HEK293 (cell line): ENCODE measurements around the gene CD8B.

Experiments
- CTCF ChIA-PET: fragments of 350-600 bp; formaldehyde crosslinking; extraction: SDS; loops from one replicate; lab custom pipeline; 2021; ENCODE audit warnings: antibody characterized with exemption; lab: Yijun Ruan, JAX
- POLR2A ChIA-PET: fragments of 300-600 bp; formaldehyde crosslinking; extraction: SDS; loops from one replicate; lab custom pipeline; 2020; ENCODE audit warnings: antibody characterized with exemption, inconsistent platforms; lab: Yijun Ruan, JAX
- H3K27ac ChIP-seq: fragments of 200-500 bp; sonication (Bioruptor generic); 2 replicates; pipeline ENCODE4 v1.5.1; 2014; ENCODE audit warnings: low read depth, low read length, control low read depth, inconsistent platforms; ENCODE audit errors: extremely low read depth
- H3K36me3 ChIP-seq, 2 experiments: fragments of 200-500 bp in 1 of 2; sonication (Bioruptor generic) in 1 of 2; 1 replicate in 1 of 2; 2 replicates in 1 of 2; pipeline ENCODE4 v1.5.1; 2014 to 2017; ENCODE audit warnings: inconsistent platforms in 2 of 2, low read length in 2 of 2; ENCODE audit not compliant: control insufficient read depth in 2 of 2, insufficient read depth in 1 of 2
- H3K4me1 ChIP-seq: fragments of 200-500 bp; sonication (Bioruptor generic); 2 replicates; pipeline ENCODE4 v1.5.1; 2014; ENCODE audit warnings: mild to moderate bottlenecking, low read length, inconsistent platforms; ENCODE audit not compliant: control insufficient read depth, insufficient read depth
- H3K4me3 ChIP-seq: 2 replicates; pipeline ENCODE4 v1.5.1; 2011; ENCODE audit warnings: low read depth, mild to moderate bottlenecking, control low read depth, low read length, moderate library complexity
- H3K9me3 ChIP-seq: fragments of 200-500 bp; sonication (Bioruptor generic); 2 replicates; pipeline ENCODE4 v1.5.1; 2014; ENCODE audit warnings: low read depth, low read length, inconsistent platforms; ENCODE audit not compliant: control insufficient read depth, insufficient read depth
- FEZF1 ChIP-seq: fragments of 450-650 bp; formaldehyde crosslinking; IDR thresholded peaks from 2 replicates; pipeline ENCODE4 v1.5.1; 2016; ENCODE audit warnings: missing biosample characterization, missing genetic modification characterization
- GFI1B ChIP-seq: fragments of 450-650 bp; formaldehyde crosslinking; IDR thresholded peaks from 2 replicates; pipeline ENCODE4 v1.5.1; 2016; ENCODE audit warnings: missing biosample characterization, missing genetic modification characterization
- KLF16 ChIP-seq: fragments of 450-650 bp; formaldehyde crosslinking; IDR thresholded peaks from 2 replicates; pipeline ENCODE4 v1.5.1; 2017; ENCODE audit warnings: missing biosample characterization, missing genetic modification characterization
- PRDM2 ChIP-seq: fragments of 450-650 bp; formaldehyde crosslinking; IDR thresholded peaks from 2 replicates; pipeline ENCODE4 v1.5.1; 2016; ENCODE audit warnings: missing biosample characterization, missing genetic modification characterization, borderline replicate concordance
- TSHZ1 ChIP-seq: fragments of 450-650 bp; formaldehyde crosslinking; IDR thresholded peaks from 2 replicates; pipeline ENCODE4 v1.5.1; 2016; ENCODE audit warnings: missing biosample characterization, missing genetic modification characterization, borderline replicate concordance
- WT1 ChIP-seq: fragments of 450-650 bp; formaldehyde crosslinking; IDR thresholded peaks from 2 replicates; pipeline ENCODE4 v1.5.1; 2016; ENCODE audit warnings: missing biosample characterization, missing genetic modification characterization
- ZFP3 ChIP-seq: fragments of 450-650 bp; formaldehyde crosslinking; IDR thresholded peaks from 2 replicates; pipeline ENCODE4 v1.5.1; 2016; ENCODE audit warnings: low read depth, missing biosample characterization, missing genetic modification characterization
- ZNF274 ChIP-seq, 2 experiments: fragments of 200-500 bp in 1 of 2; fragments of 450-650 bp in 1 of 2; sonication (Bioruptor generic) in 1 of 2; formaldehyde crosslinking in 1 of 2; IDR thresholded peaks; 2 replicates each; pipeline versions ENCODE4 v1.5.1 to v1.6.1; 2014 to 2016; ENCODE audit warnings: borderline replicate concordance in 1 of 2, inconsistent platforms in 1 of 2, low read length in 1 of 2, missing biosample characterization in 1 of 2, missing genetic modification characterization in 1 of 2
- ZNF433 ChIP-seq: fragments of 450-650 bp; formaldehyde crosslinking; IDR thresholded peaks from 2 replicates; pipeline ENCODE4 v1.5.1; 2016; ENCODE audit warnings: missing biosample characterization, missing genetic modification characterization, low read depth
- ZNF501 ChIP-seq: fragments of 450-650 bp; formaldehyde crosslinking; IDR thresholded peaks from 2 replicates; pipeline ENCODE4 v1.5.1; 2016; ENCODE audit warnings: missing biosample characterization, missing genetic modification characterization
- ZNF544 ChIP-seq: fragments of 450-650 bp; formaldehyde crosslinking; IDR thresholded peaks from 2 replicates; pipeline ENCODE4 v1.5.0; 2017; ENCODE audit warnings: missing biosample characterization, missing genetic modification characterization
- ZNF626 ChIP-seq: fragments of 450-650 bp; sonication (Bioruptor Pico); formaldehyde crosslinking; IDR thresholded peaks from 2 replicates; pipeline ENCODE4 v1.5.1; 2018; ENCODE audit warnings: missing biosample characterization, missing genetic modification characterization, inconsistent platforms
- ZNF654 ChIP-seq: fragments of 450-650 bp; formaldehyde crosslinking; IDR thresholded peaks from 2 replicates; pipeline ENCODE4 v1.5.1; 2016; ENCODE audit warnings: low read depth, missing biosample characterization, missing genetic modification characterization
- ZNF707 ChIP-seq: fragments of 450-650 bp; formaldehyde crosslinking; IDR thresholded peaks from 2 replicates; pipeline ENCODE4 v1.5.1; 2016; ENCODE audit warnings: missing biosample characterization, missing genetic modification characterization
- ZNF830 ChIP-seq: fragments of 450-650 bp; IDR thresholded peaks from 2 replicates; pipeline ENCODE4 v1.5.0; 2018; ENCODE audit warnings: missing biosample characterization, missing genetic modification characterization, low read depth, mild to moderate bottlenecking, moderate library complexity
- TF ChIP-seq, protein P1 (sequence below): fragments of 450-650 bp; formaldehyde crosslinking; IDR thresholded peaks from 2 replicates; pipeline ENCODE4 v1.5.1; 2016; ENCODE audit warnings: missing biosample characterization, missing genetic modification characterization
- TF ChIP-seq, protein P2 (sequence below): IDR thresholded peaks from 2 replicates; pipeline ENCODE4 v1.6.1; 2011; ENCODE audit warnings: mild to moderate bottlenecking, low read depth, low read length, borderline replicate concordance

Gene CD8B

DNA sequence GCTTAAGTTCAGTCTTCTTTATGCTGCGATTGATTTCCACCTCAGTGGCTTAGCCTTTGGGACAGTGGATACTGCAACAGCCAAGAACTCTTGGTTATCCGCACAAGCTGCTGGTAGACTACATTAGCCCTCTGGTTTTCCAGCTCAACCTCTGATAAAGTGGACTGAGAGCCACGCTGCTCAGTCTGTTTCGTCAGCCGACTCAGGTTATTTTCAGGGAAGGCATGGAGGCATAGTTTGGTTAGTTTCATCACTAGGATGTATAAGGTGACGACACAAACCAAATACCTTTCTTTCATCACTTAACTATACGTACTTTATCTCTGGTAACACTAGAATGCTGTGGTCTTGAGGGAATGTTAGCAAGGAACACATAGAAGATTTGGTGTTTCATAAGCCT lies 85.2 kb downstream of the CD8B start:
- TF ChIP-seq FEZF1, result no peak
- no peak for TF ChIP-seq ZNF544 (tag by site-specific recombination)
- TF ChIP-seq, protein P1, sequence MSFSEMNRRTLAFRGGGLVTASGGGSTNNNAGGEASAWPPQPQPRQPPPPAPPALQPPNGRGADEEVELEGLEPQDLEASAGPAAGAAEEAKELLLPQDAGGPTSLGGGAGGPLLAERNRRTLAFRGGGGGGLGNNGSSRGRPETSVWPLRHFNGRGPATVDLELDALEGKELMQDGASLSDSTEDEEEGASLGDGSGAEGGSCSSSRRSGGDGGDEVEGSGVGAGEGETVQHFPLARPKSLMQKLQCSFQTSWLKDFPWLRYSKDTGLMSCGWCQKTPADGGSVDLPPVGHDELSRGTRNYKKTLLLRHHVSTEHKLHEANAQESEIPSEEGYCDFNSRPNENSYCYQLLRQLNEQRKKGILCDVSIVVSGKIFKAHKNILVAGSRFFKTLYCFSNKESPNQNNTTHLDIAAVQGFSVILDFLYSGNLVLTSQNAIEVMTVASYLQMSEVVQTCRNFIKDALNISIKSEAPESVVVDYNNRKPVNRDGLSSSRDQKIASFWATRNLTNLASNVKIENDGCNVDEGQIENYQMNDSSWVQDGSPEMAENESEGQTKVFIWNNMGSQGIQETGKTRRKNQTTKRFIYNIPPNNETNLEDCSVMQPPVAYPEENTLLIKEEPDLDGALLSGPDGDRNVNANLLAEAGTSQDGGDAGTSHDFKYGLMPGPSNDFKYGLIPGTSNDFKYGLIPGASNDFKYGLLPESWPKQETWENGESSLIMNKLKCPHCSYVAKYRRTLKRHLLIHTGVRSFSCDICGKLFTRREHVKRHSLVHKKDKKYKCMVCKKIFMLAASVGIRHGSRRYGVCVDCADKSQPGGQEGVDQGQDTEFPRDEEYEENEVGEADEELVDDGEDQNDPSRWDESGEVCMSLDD (tag by site-specific recombination), result no peak
- no peak overlapping the region for H3K4me3 ChIP-seq
- POLR2A ChIA-PET, result no interaction called here
- H3K4me1 ChIP-seq, result no peaks in the 10 kb centered on the region
- H3K9me3 ChIP-seq, result no peaks in the 10 kb centered on the region
- CTCF ChIA-PET, result interaction anchor here (0.6 kb wide), 1 partner anchor 11 kb away, joined by 4 read pairs; no protein-coding TSS in a partner anchor
- peaks cover 23 to 49% of the 10 kb centered on the region in 2 experiments for H3K36me3 ChIP-seq
- H3K27ac ChIP-seq, result no peak overlapping the region

GRCh38 chr2:86775338-86775737 lies 86.3 kb downstream of the CD8B start:
- ChIA-PET POLR2A (interaction anchor here (0.6 kb wide), 1 partner anchor 1652 kb away, joined by 4 read pairs; no protein-coding TSS in a partner anchor), CTCF (interaction anchor here (0.8 kb wide), 1 partner anchor 10 kb away, joined by 4 read pairs; no protein-coding TSS in a partner anchor)
- TF ChIP-seq ZNF654 (no peak), GFI1B (tag by site-specific recombination) (no peak), ZNF707 (tag by site-specific recombination) (no peak), ZNF274 (IDR thresholded peaks at IDR 0.05; ENCODE audit: low read length) (no peak), ZNF274 (tag by site-specific recombination; IDR thresholded peaks at IDR 0.05; ENCODE audit: borderline replicate concordance) (no peak), KLF16 (tag by site-specific recombination) (no peak), TSHZ1 (tag by site-specific recombination) (no peak), ZFP3 (no peak), ZNF626 (tag by site-specific recombination) (no peak), WT1 (tag by site-specific recombination) (no peak), PRDM2 (tag by site-specific recombination) (no peak), ZNF501 (no peak), ZNF830 (tag by site-specific recombination) (no peak), ZNF433 (tag by site-specific recombination) (no peak)
- TF ChIP-seq, protein P2, sequence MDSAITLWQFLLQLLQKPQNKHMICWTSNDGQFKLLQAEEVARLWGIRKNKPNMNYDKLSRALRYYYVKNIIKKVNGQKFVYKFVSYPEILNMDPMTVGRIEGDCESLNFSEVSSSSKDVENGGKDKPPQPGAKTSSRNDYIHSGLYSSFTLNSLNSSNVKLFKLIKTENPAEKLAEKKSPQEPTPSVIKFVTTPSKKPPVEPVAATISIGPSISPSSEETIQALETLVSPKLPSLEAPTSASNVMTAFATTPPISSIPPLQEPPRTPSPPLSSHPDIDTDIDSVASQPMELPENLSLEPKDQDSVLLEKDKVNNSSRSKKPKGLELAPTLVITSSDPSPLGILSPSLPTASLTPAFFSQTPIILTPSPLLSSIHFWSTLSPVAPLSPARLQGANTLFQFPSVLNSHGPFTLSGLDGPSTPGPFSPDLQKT, result no peak
- H3K27ac ChIP-seq, result no peak overlapping the region
- H3K36me3 ChIP-seq, result peaks cover 29 to 61% of the 10 kb centered on the region in 2 experiments
- H3K4me3 ChIP-seq, result no peak overlapping the region
- no peaks in the 10 kb centered on the region for H3K9me3 ChIP-seq
- H3K4me1 ChIP-seq, result no peaks in the 10 kb centered on the region
